Activated naive CD8-positive, alpha-beta T cell treated with anti-CD3 and anti-CD28 coated beads, Interleukin-2, amount 50 U/mL, for 24 hours (primary cell): ENCODE data around the gene GAS7.
"Not testable (repeated sequence)": the region's sequence is repeated elsewhere in the genome, so short reads cannot be mapped to it uniquely, and the experiment has no call there.

Source experiments
- ATAC-seq: fragments of 150-1000 bp; cut with Tn5 transposase; one replicate; pipeline ENCODE4 v1.10.0; 2021
- DNase-seq: peaks from one replicate; pipeline ENCODE4 v3.0.0; 2021
- H3K27ac Mint-ChIP-seq: one replicate; pipeline ENCODE4 v1.8.0; 2021; ENCODE audit warnings: mild to moderate bottlenecking, mixed read lengths
- H3K27me3 Mint-ChIP-seq: one replicate; pipeline ENCODE4 v1.8.0; 2021; ENCODE audit warnings: mixed read lengths
- H3K36me3 Mint-ChIP-seq: one replicate; pipeline ENCODE4 v1.8.0; 2021; ENCODE audit warnings: low read depth, mixed read lengths
- H3K4me1 Mint-ChIP-seq: one replicate; pipeline ENCODE4 v1.8.0; 2021; ENCODE audit warnings: mixed read lengths
- H3K4me3 Mint-ChIP-seq: one replicate; pipeline ENCODE4 v1.8.0; 2021; ENCODE audit warnings: mild to moderate bottlenecking, moderate library complexity, mixed read lengths
- H3K9me3 Mint-ChIP-seq: one replicate; pipeline ENCODE4 v1.8.0; 2021; ENCODE audit warnings: mixed read lengths

The GAS7 gene

GRCh38 chr17:10061111-10061845, 137.1 kb downstream of the GAS7 start:
- Mint-ChIP-seq H3K9me3 (peaks cover 4% of the 10 kb centered on the region), H3K27ac (no peak overlapping the region), H3K36me3 (no peaks in the 10 kb centered on the region), H3K27me3 (peaks cover 4% of the 10 kb centered on the region), H3K4me1 (peaks cover 29% of the 10 kb centered on the region), H3K4me3 (no peak overlapping the region)
- ATAC-seq (no peak), DNase-seq (no peak)

- ATAC-seq (no peak), DNase-seq (no peak)
- peaks cover 4% of the 10 kb centered on the region for H3K27me3 Mint-ChIP-seq
- no peaks in the 10 kb centered on the region for H3K36me3 Mint-ChIP-seq
- no peak overlapping the region for H3K4me3 Mint-ChIP-seq
- H3K9me3 Mint-ChIP-seq: no peaks in the 10 kb centered on the region
- peaks cover 29% of the 10 kb centered on the region for H3K4me1 Mint-ChIP-seq
- no peak overlapping the region for H3K27ac Mint-ChIP-seq
These were observed 137.9 kb downstream of the GAS7 start for GRCh38 chr17:10060526-10060925.

GRCh38 chr17:10059684-10060211, 138.7 kb downstream of the GAS7 start:
- no peak for ATAC-seq
- DNase-seq: no peak
- Mint-ChIP-seq H3K27ac (no peak overlapping the region), H3K36me3 (no peaks in the 10 kb centered on the region), H3K9me3 (no peaks in the 10 kb centered on the region), H3K4me3 (no peak overlapping the region), H3K4me1 (peaks cover 29% of the 10 kb centered on the region), H3K27me3 (peaks cover 4% of the 10 kb centered on the region)

GRCh38 chr17:10058921-10059683, 139.3 kb downstream of the GAS7 start:
- peaks cover 23% of the 10 kb centered on the region for H3K4me1 Mint-ChIP-seq
- H3K27ac Mint-ChIP-seq: no peak overlapping the region
- no peak overlapping the region for H3K4me3 Mint-ChIP-seq
- ATAC-seq (no peak), DNase-seq (no peak)
- H3K9me3 Mint-ChIP-seq: no peaks in the 10 kb centered on the region
- H3K27me3 Mint-ChIP-seq: peaks cover 4% of the 10 kb centered on the region
- H3K36me3 Mint-ChIP-seq: no peaks in the 10 kb centered on the region

- H3K4me3 Mint-ChIP-seq, H3K36me3 Mint-ChIP-seq, ATAC-seq, H3K9me3 Mint-ChIP-seq, H3K27me3 Mint-ChIP-seq, DNase-seq, H3K27ac Mint-ChIP-seq: not testable (repeated sequence)
- peaks cover 11% of the 10 kb centered on the region for H3K4me1 Mint-ChIP-seq
These were observed 140.9 kb downstream of the GAS7 start for GRCh38 chr17:10057466-10057865.

- no peaks in the 10 kb centered on the region for H3K27me3 Mint-ChIP-seq
- DNase-seq (no peak), ATAC-seq (no peak)
- H3K27ac Mint-ChIP-seq: no peak overlapping the region
- peaks cover 25% of the 10 kb centered on the region for H3K4me1 Mint-ChIP-seq
- no peaks in the 10 kb centered on the region for H3K9me3 Mint-ChIP-seq
- no peak overlapping the region for H3K4me3 Mint-ChIP-seq
- H3K36me3 Mint-ChIP-seq: no peaks in the 10 kb centered on the region
These were observed 143.0 kb downstream of the GAS7 start for GRCh38 chr17:10055262-10055975.

GRCh38 chr17:10053782-10054540, 144.4 kb downstream of the GAS7 start:
- Mint-ChIP-seq H3K27ac (no peak overlapping the region), H3K27me3 (no peaks in the 10 kb centered on the region), H3K9me3 (no peaks in the 10 kb centered on the region), H3K4me1 (peaks cover 22% of the 10 kb centered on the region), H3K36me3 (no peaks in the 10 kb centered on the region), H3K4me3 (no peak overlapping the region)
- DNase-seq: no peak
- ATAC-seq: no peak

- no peak overlapping the region for H3K4me3 Mint-ChIP-seq
- no peak overlapping the region for H3K27ac Mint-ChIP-seq
- peak; percentile 75 for ATAC-seq
These were observed 146.1 kb downstream of the GAS7 start for GRCh38 chr17:10052106-10052813.

GRCh38 chr17:10051112-10051511, 147.3 kb downstream of the GAS7 start:
- Mint-ChIP-seq H3K27ac (peak overlapping the region; percentile 59), H3K36me3 (no peaks in the 10 kb centered on the region)

More at GRCh38 chr17:10052106-10052813, 146.1 kb downstream of the GAS7 start:
- Mint-ChIP-seq H3K36me3 (no peaks in the 10 kb centered on the region), H3K27me3 (no peaks in the 10 kb centered on the region), H3K4me1 (peaks cover 26% of the 10 kb centered on the region), H3K9me3 (no peaks in the 10 kb centered on the region)
- peak; percentile 15 for DNase-seq

GRCh38 chr17:10050597-10051101, 147.8 kb downstream of the GAS7 start:
- Mint-ChIP-seq H3K4me1 (peaks cover 39% of the 10 kb centered on the region), H3K36me3 (no peaks in the 10 kb centered on the region), H3K27me3 (no peaks in the 10 kb centered on the region), H3K4me3 (no peak overlapping the region), H3K27ac (peak overlapping the region; percentile 59), H3K9me3 (no peaks in the 10 kb centered on the region)
- no peak for DNase-seq
- peak; percentile 13 for ATAC-seq

More at GRCh38 chr17:10051112-10051511, 147.3 kb downstream of the GAS7 start:
- DNase-seq (no peak), ATAC-seq (no peak)
- no peaks in the 10 kb centered on the region for H3K27me3 Mint-ChIP-seq
- no peak overlapping the region for H3K4me3 Mint-ChIP-seq
- no peaks in the 10 kb centered on the region for H3K9me3 Mint-ChIP-seq
- H3K4me1 Mint-ChIP-seq: peaks cover 34% of the 10 kb centered on the region

GRCh38 chr17:10048629-10049350, 149.6 kb downstream of the GAS7 start:
- Mint-ChIP-seq H3K27ac (no peak overlapping the region), H3K4me1 (peaks cover 39% of the 10 kb centered on the region), H3K4me3 (no peak overlapping the region), H3K27me3 (no peaks in the 10 kb centered on the region), H3K9me3 (no peaks in the 10 kb centered on the region), H3K36me3 (no peaks in the 10 kb centered on the region)
- DNase-seq (no peak), ATAC-seq (no peak)

- DNase-seq (no peak), ATAC-seq (no peak)
- no peaks in the 10 kb centered on the region for H3K9me3 Mint-ChIP-seq
- peak overlapping the region; percentile 11 for H3K27ac Mint-ChIP-seq
- no peaks in the 10 kb centered on the region for H3K27me3 Mint-ChIP-seq
- H3K36me3 Mint-ChIP-seq: no peaks in the 10 kb centered on the region
- no peak overlapping the region for H3K4me3 Mint-ChIP-seq
- peaks cover 41% of the 10 kb centered on the region for H3K4me1 Mint-ChIP-seq
These were observed 151.3 kb downstream of the GAS7 start for GRCh38 chr17:10046786-10047785.
